ENCODE results near the gene LRIG2. TPM values are rescaled to one million over a fixed set of nuclear protein-coding genes. Genes with fewer than 3 reads are reported as not detected.
A peak's percentile ranks its signal among the peaks of the same experiment; 100 is the strongest.

Gene LRIG2
- total and polyA plus RNA-seq, 9 of the 15 experiments (the other 6 are each of a cell fraction or from before 2014, with no cell fraction given), result 1.8 to 28.1 (median 11.5) TPM

GRCh38 chr1:113140588-113141446 is 67.8 kb downstream of the LRIG2 start (continued):
- TF ChIP-seq ZNF282 (CRISPR knock-in tag; IDR thresholded peaks at IDR 0.05) (no peak), POLR2A (conservative IDR thresholded peaks at IDR 0.05) (no peak), SNIP1 (IDR thresholded peaks at IDR 0.05; ENCODE audit: low read depth) (no peak), SREBF1 (IDR thresholded peaks at IDR 0.05; ENCODE audit: borderline replicate concordance, low read depth, low read length) (no peak), BRD4 (IDR thresholded peaks at IDR 0.05) (peak; percentile 5; the same call in 1 of the 2 replicates), NR2C1 (IDR thresholded peaks at IDR 0.05) (no peak), NR2C1 (tag; IDR thresholded peaks at IDR 0.05) (no peak), EP300 (IDR thresholded peaks at IDR 0.05; ENCODE audit: low read length) (peak; percentile 6; the same call in 1 of the 2 replicates), ELF4 (CRISPR knock-in tag; IDR thresholded peaks at IDR 0.05) (peak; percentile 98), MTA2 (IDR thresholded peaks at IDR 0.05; ENCODE audit: low read depth) (no peak), RFX5 (IDR thresholded peaks at IDR 0.05; ENCODE audit: low read depth, low read length) (0 out of 2 replicates have a peak, but pooled peaks have one; percentile 32), FUS (optimal IDR thresholded peaks at IDR 0.05; ENCODE audit: low read depth, low read length) (no peak), ZNF696 (CRISPR knock-in tag; conservative IDR thresholded peaks at IDR 0.05) (no peak), TBL1XR1 (IDR thresholded peaks at IDR 0.05; ENCODE audit: low read length in 2 of 2) (no peak), PHTF2 (CRISPR knock-in tag; IDR thresholded peaks at IDR 0.05) (no peak), HCFC1 (IDR thresholded peaks at IDR 0.05; ENCODE audit: low read depth, low read length) (no peak), BRF1 (IDR thresholded peaks at IDR 0.05; ENCODE audit: borderline replicate concordance, extremely low read depth, insufficient read length) (no peak), NEUROD1 (IDR thresholded peaks at IDR 0.05; ENCODE audit: borderline replicate concordance, low read depth, low read length, partially characterized antibody) (no peak), RHOXF2B (CRISPR knock-in tag; conservative IDR thresholded peaks at IDR 0.05) (no peak), RBM15 (IDR thresholded peaks at IDR 0.05; ENCODE audit: insufficient read depth, low read length) (no peak), HMGN3 (IDR thresholded peaks at IDR 0.05; ENCODE audit: borderline replicate concordance, extremely low read depth, insufficient read length, low read depth, low read length) (no peak), NCOA4 (IDR thresholded peaks at IDR 0.05; ENCODE audit: partially characterized antibody) (no peak), HMG20A (CRISPR knock-in tag; conservative IDR thresholded peaks at IDR 0.05) (no peak), MTF1 (CRISPR knock-in tag; IDR thresholded peaks at IDR 0.05; ENCODE audit: borderline replicate concordance) (0 out of 2 replicates have a peak, but pooled peaks have one; percentile 56), CBFB (CRISPR knock-in tag; IDR thresholded peaks at IDR 0.05) (no peak)
- TF ChIP-seq, protein P1, sequence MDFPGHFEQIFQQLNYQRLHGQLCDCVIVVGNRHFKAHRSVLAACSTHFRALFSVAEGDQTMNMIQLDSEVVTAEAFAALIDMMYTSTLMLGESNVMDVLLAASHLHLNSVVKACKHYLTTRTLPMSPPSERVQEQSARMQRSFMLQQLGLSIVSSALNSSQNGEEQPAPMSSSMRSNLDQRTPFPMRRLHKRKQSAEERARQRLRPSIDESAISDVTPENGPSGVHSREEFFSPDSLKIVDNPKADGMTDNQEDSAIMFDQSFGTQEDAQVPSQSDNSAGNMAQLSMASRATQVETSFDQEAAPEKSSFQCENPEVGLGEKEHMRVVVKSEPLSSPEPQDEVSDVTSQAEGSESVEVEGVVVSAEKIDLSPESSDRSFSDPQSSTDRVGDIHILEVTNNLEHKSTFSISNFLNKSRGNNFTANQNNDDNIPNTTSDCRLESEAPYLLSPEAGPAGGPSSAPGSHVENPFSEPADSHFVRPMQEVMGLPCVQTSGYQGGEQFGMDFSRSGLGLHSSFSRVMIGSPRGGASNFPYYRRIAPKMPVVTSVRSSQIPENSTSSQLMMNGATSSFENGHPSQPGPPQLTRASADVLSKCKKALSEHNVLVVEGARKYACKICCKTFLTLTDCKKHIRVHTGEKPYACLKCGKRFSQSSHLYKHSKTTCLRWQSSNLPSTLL (IDR thresholded peaks at IDR 0.05), result no peak; the same call in 1 of the 2 replicates
